Neural progenitor cell (in vitro differentiated cells): ENCODE measurements around the gene SCAMP4. TPM values are rescaled to one million over a fixed set of nuclear protein-coding genes. Genes with fewer than 3 reads are reported as not detected.

Source experiments
- DNase-seq: peaks from one replicate; pipeline ENCODE4 v3.0.0-alpha.2; 2016; ENCODE audit warnings: low spot score
- H2AFZ ChIP-seq: fragments of 200-600 bp; sonication (generic); replicated peaks from 2 replicates; pipeline ENCODE4 v1.6.1; 2016; ENCODE audit warnings: antibody characterized with exemption
- H3F3A ChIP-seq: fragments of 200-600 bp; sonication (generic); 2 replicates; pipeline ENCODE4 v1.6.1; 2016; ENCODE audit warnings: antibody characterized with exemption, low read depth
- H3K27ac ChIP-seq: fragments of 200-600 bp; sonication (generic); 2 replicates; pipeline ENCODE4 v1.5.1; 2016; ENCODE audit warnings: mild to moderate bottlenecking
- H3K27me3 ChIP-seq: fragments of 200-600 bp; sonication (generic); 2 replicates; pipeline ENCODE4 v1.6.1; 2016; ENCODE audit warnings: mild to moderate bottlenecking, moderate library complexity
- H3K36me3 ChIP-seq: fragments of 200-600 bp; sonication (generic); 2 replicates; pipeline ENCODE4 v1.5.1; 2016
- H3K4me1 ChIP-seq: fragments of 200-600 bp; sonication (generic); 2 replicates; pipeline ENCODE4 v1.6.1; 2016; ENCODE audit warnings: mixed run types
- H3K4me2 ChIP-seq: fragments of 200-600 bp; sonication (generic); 2 replicates; pipeline ENCODE4 v1.6.1; 2016
- H3K4me3 ChIP-seq: fragments of 200-600 bp; sonication (generic); 2 replicates; pipeline ENCODE4 v1.5.1; 2016
- H3K79me2 ChIP-seq: fragments of 200-600 bp; sonication (generic); 2 replicates; pipeline ENCODE4 v1.6.1; 2016; ENCODE audit warnings: low read depth
- H3K9ac ChIP-seq: fragments of 200-600 bp; sonication (generic); 2 replicates; pipeline ENCODE4 v1.6.1; 2016
- H3K9me3 ChIP-seq: fragments of 200-600 bp; sonication (generic); 2 replicates; pipeline ENCODE4 v1.5.1; 2016; ENCODE audit warnings: low read depth
- H4K20me1 ChIP-seq: fragments of 200-600 bp; sonication (generic); 2 replicates; pipeline ENCODE4 v1.6.1; 2016; ENCODE audit warnings: low read depth
- H3K27ac Mint-ChIP-seq: 3 replicates; pipeline ENCODE4 v1.8.0; 2021; ENCODE audit warnings: mixed read lengths
- H3K27me3 Mint-ChIP-seq: 2 replicates; pipeline ENCODE4 v1.8.0; 2022; ENCODE audit warnings: low read depth, mild to moderate bottlenecking, inconsistent platforms, moderate library complexity, mixed read lengths; ENCODE audit not compliant: insufficient read depth
- H3K36me3 Mint-ChIP-seq: 3 replicates; pipeline ENCODE4 v1.8.0; 2021; ENCODE audit warnings: mixed read lengths
- H3K4me1 Mint-ChIP-seq: 3 replicates; pipeline ENCODE4 v1.8.0; 2021; ENCODE audit warnings: mixed read lengths
- H3K4me3 Mint-ChIP-seq: 3 replicates; pipeline ENCODE4 v1.8.0; 2021; ENCODE audit warnings: mild to moderate bottlenecking, moderate library complexity, mixed read lengths
- H3K9me3 Mint-ChIP-seq: 3 replicates; pipeline ENCODE4 v1.8.0; 2020; ENCODE audit warnings: mixed read lengths
- CTCF ChIP-seq: fragments of 200-600 bp; sonication (generic); IDR thresholded peaks from 2 replicates; pipeline ENCODE4 v1.5.1; 2017; ENCODE audit warnings: antibody characterized with exemption, mild to moderate bottlenecking
- EZH2 ChIP-seq: fragments of 200-600 bp; sonication (generic); IDR thresholded peaks from 2 replicates; pipeline ENCODE4 v1.6.1; 2017; ENCODE audit warnings: antibody characterized with exemption, mild to moderate bottlenecking, moderate library complexity
- EZH2phosphoT487 ChIP-seq: fragments of 200-600 bp; sonication (generic); IDR thresholded peaks from 2 replicates; pipeline ENCODE4 v1.6.1; 2017; ENCODE audit warnings: antibody characterized with exemption
- total RNA-seq: library from RNA; depleted of rRNA; stranded (reverse); fragments of >200 nt; gene quantifications from 2 replicates; pipeline ENCODE4 v1.2.3, GENCODE V29; 2015; ENCODE audit warnings: low replicate concordance

SCAMP4 gene
- total RNA-seq, 1 donor from 2014 or later: 11.5 TPM

- Histone ChIP-seq H2AFZ (no peak overlapping the region), H3K4me2 (no peak overlapping the region), H3K27me3 (no peaks in the 10 kb centered on the region), H3F3A (no peaks in the 10 kb centered on the region), H4K20me1 (peaks cover 82% of the 10 kb centered on the region), H3K9ac (no peak overlapping the region), H3K36me3 (no peaks in the 10 kb centered on the region), H3K4me1 (no peaks in the 10 kb centered on the region), H3K9me3 (no peaks in the 10 kb centered on the region), H3K27ac (no peak overlapping the region), H3K79me2 (peaks cover 71% of the 10 kb centered on the region), H3K4me3 (no peak overlapping the region)
- no peaks in the 10 kb centered on the region for H3K27me3 Mint-ChIP-seq
- H3K4me1 Mint-ChIP-seq: peaks cover 4% of the 10 kb centered on the region
- DNase-seq: no peak
- peaks cover 15% of the 10 kb centered on the region for H3K36me3 Mint-ChIP-seq
- no peak overlapping the region for H3K27ac Mint-ChIP-seq
- no peak for TF ChIP-seq EZH2phosphoT487
- no peaks in the 10 kb centered on the region for H3K9me3 Mint-ChIP-seq
- H3K4me3 Mint-ChIP-seq: no peak overlapping the region
Observed at GRCh38 chr19:1969176-1970002, 64.2 kb downstream of the SCAMP4 start.

GRCh38 chr19:1970003-1970805, 65.0 kb downstream of the SCAMP4 start:
- no peak for TF ChIP-seq EZH2
- TF ChIP-seq EZH2phosphoT487: no peak
- TF ChIP-seq CTCF: no peak
- Mint-ChIP-seq H3K4me1 (peaks cover 4% of the 10 kb centered on the region), H3K36me3 (peaks cover 18% of the 10 kb centered on the region), H3K27me3 (no peaks in the 10 kb centered on the region), H3K9me3 (no peaks in the 10 kb centered on the region), H3K4me3 (no peak overlapping the region), H3K27ac (no peak overlapping the region)
- no peak overlapping the region for H3K4me3 ChIP-seq
- H3K9me3 ChIP-seq: no peaks in the 10 kb centered on the region
- no peaks in the 10 kb centered on the region for H3F3A ChIP-seq
- no peak overlapping the region for H3K9ac ChIP-seq
- H3K36me3 ChIP-seq: no peaks in the 10 kb centered on the region
- peaks cover 64% of the 10 kb centered on the region for H3K79me2 ChIP-seq
- H3K4me2 ChIP-seq: no peak overlapping the region
- peaks cover 81% of the 10 kb centered on the region for H4K20me1 ChIP-seq
- H2AFZ ChIP-seq: no peak overlapping the region
- H3K27me3 ChIP-seq: no peaks in the 10 kb centered on the region
- H3K27ac ChIP-seq: no peak overlapping the region
- no peaks in the 10 kb centered on the region for H3K4me1 ChIP-seq
- no peak for DNase-seq

GRCh38 chr19:1970806-1971502, 65.8 kb downstream of the SCAMP4 start:
- H3K4me3 Mint-ChIP-seq: no peak overlapping the region
- H3K36me3 ChIP-seq: no peaks in the 10 kb centered on the region
- H3K4me1 Mint-ChIP-seq: peaks cover 4% of the 10 kb centered on the region
- no peak overlapping the region for H3K4me2 ChIP-seq
- H3K4me3 ChIP-seq: no peak overlapping the region
- no peaks in the 10 kb centered on the region for H3F3A ChIP-seq
- no peaks in the 10 kb centered on the region for H3K9me3 ChIP-seq
- peaks cover 2% of the 10 kb centered on the region for H3K27me3 Mint-ChIP-seq
- H3K9ac ChIP-seq: no peak overlapping the region
- H3K27ac ChIP-seq: no peak overlapping the region
- H3K79me2 ChIP-seq: peaks cover 63% of the 10 kb centered on the region
- TF ChIP-seq CTCF (no peak), EZH2phosphoT487 (no peak), EZH2 (no peak)
- no peaks in the 10 kb centered on the region for H3K9me3 Mint-ChIP-seq
- H3K4me1 ChIP-seq: no peaks in the 10 kb centered on the region
- no peak overlapping the region for H3K27ac Mint-ChIP-seq
- H3K27me3 ChIP-seq: no peaks in the 10 kb centered on the region
- H3K36me3 Mint-ChIP-seq: peaks cover 18% of the 10 kb centered on the region
- peaks cover 82% of the 10 kb centered on the region for H4K20me1 ChIP-seq
- H2AFZ ChIP-seq: no peak overlapping the region
- DNase-seq: no peak
